HPDE6-E6E7 (cell line): ENCODE data around the gene TRPM5.

ENCODE experiments used
- DNase-seq: peaks from one replicate; pipeline ENCODE4 v3.0.0; 2011; ENCODE audit warnings: missing footprints; ENCODE audit errors: extremely low spot score

The TRPM5 gene

GRCh38 chr11:2471048-2471803 is 26.9 kb upstream of the TRPM5 start:
- no peak for DNase-seq

- DNase-seq: no peak
Observed at GRCh38 chr11:2470495-2470894, 26.2 kb upstream of the TRPM5 start.

- no peak for DNase-seq
Observed at GRCh38 chr11:2468363-2469235, 24.3 kb upstream of the TRPM5 start.

GRCh38 chr11:2467695-2468055 is 23.4 kb upstream of the TRPM5 start:
- no peak for DNase-seq

- DNase-seq: no peak
Observed at GRCh38 chr11:2466869-2467694, 22.8 kb upstream of the TRPM5 start.

- DNase-seq: no peak
Observed at GRCh38 chr11:2466069-2466801, 21.9 kb upstream of the TRPM5 start.

GRCh38 chr11:2465202-2466068 is 21.1 kb upstream of the TRPM5 start:
- DNase-seq: no peak

GRCh38 chr11:2464451-2465165 is 20.3 kb upstream of the TRPM5 start:
- no peak for DNase-seq

GRCh38 chr11:2463766-2464277 is 19.5 kb upstream of the TRPM5 start:
- DNase-seq: no peak

GRCh38 chr11:2462986-2463765 is 18.9 kb upstream of the TRPM5 start:
- DNase-seq: no peak

- no peak for DNase-seq
Observed at GRCh38 chr11:2462543-2462985, 18.2 kb upstream of the TRPM5 start.

- DNase-seq: no peak
Observed at GRCh38 chr11:2461956-2462542, 17.7 kb upstream of the TRPM5 start.

GRCh38 chr11:2461253-2461955 is 17.1 kb upstream of the TRPM5 start:
- no peak for DNase-seq

GRCh38 chr11:2460540-2461252 is 16.4 kb upstream of the TRPM5 start:
- no peak for DNase-seq

- DNase-seq: no peak
Observed at GRCh38 chr11:2459796-2460531, 15.7 kb upstream of the TRPM5 start.

- DNase-seq: no peak
Observed at GRCh38 chr11:2459016-2459725, 14.9 kb upstream of the TRPM5 start.
